HEK293T (cell line): ENCODE measurements around the gene NEGR1.

Experiments
- BHLHE40 ChIP-seq: fragments of 450-650 bp; IDR thresholded peaks from 2 replicates; pipeline ENCODE4 v1.6.1; 2016; ENCODE audit warnings: mild to moderate bottlenecking, moderate library complexity, borderline replicate concordance
- ELF4 ChIP-seq: fragments of 450-650 bp; IDR thresholded peaks from 2 replicates; pipeline ENCODE4 v1.6.1; 2017; ENCODE audit warnings: antibody characterized with exemption
- FOXA1 ChIP-seq: fragments of 450-650 bp; IDR thresholded peaks from 2 replicates; pipeline ENCODE4 v1.6.1; 2016; ENCODE audit warnings: mild to moderate bottlenecking
- FOXM1 ChIP-seq: fragments of 450-650 bp; IDR thresholded peaks from 2 replicates; pipeline ENCODE4 v1.6.1; 2017; ENCODE audit warnings: mild to moderate bottlenecking, borderline replicate concordance
- L3MBTL2 ChIP-seq: fragments of 450-650 bp; conservative IDR thresholded peaks from 2 replicates; pipeline ENCODE4 v1.6.1; 2016; ENCODE audit warnings: mild to moderate bottlenecking
- LEF1 ChIP-seq: fragments of 450-650 bp; IDR thresholded peaks from 2 replicates; pipeline ENCODE4 v1.6.1; 2017; ENCODE audit warnings: mild to moderate bottlenecking, borderline replicate concordance
- PKNOX1 ChIP-seq: fragments of 450-650 bp; IDR thresholded peaks from 2 replicates; pipeline ENCODE4 v1.6.1; 2016
- SP1 ChIP-seq: fragments of 450-650 bp; IDR thresholded peaks from 2 replicates; pipeline ENCODE4 v1.6.1; 2017
- SUZ12 ChIP-seq: fragments of 450-650 bp; IDR thresholded peaks from 2 replicates; pipeline ENCODE4 v1.6.1; 2016; ENCODE audit warnings: mild to moderate bottlenecking
- TARDBP ChIP-seq: fragments of 450-650 bp; IDR thresholded peaks from 2 replicates; pipeline ENCODE4 v1.6.1; 2016

- TF ChIP-seq LEF1 (no peak), PKNOX1 (no peak), BHLHE40 (no peak), ELF4 (no peak), FOXM1 (no peak), SP1 (no peak), SUZ12 (no peak), FOXA1 (no peak), TARDBP (no peak), L3MBTL2 (no peak)
Measured at GRCh38 chr1:71950579-71950978, 331.8 kb downstream of the NEGR1 start.
